SK-N-SH (cell line): Measurements from ENCODE around the gene HPS6. TPM values are rescaled to one million over a fixed set of nuclear protein-coding genes. Genes with fewer than 3 reads are reported as not detected.

Experiments
- CTCF ChIA-PET: fragments of 300-600, 350-600 bp; formaldehyde crosslinking; extraction: SDS; loops from one replicate; lab custom pipeline; 2021; lab: Yijun Ruan, JAX
- POLR2A ChIA-PET: fragments of 350-600 bp; sonication (Branson Sonifier 250); formaldehyde crosslinking; extraction: SDS; loops from one replicate; lab custom pipeline; 2020; ENCODE audit warnings: antibody characterized with exemption, inconsistent platforms; lab: Yijun Ruan, JAX
- DNase-seq: peaks from one replicate; pipeline ENCODE4 v3.0.0; 2012
- H2AFZ ChIP-seq: fragments of 200-600 bp; sonication (generic); 2 replicates; pipeline ENCODE4 v1.8.1; 2016; ENCODE audit warnings: antibody characterized with exemption, mild to moderate bottlenecking, low read depth
- H3F3A ChIP-seq: fragments of 200-600 bp; sonication (generic); replicated peaks from 2 replicates; pipeline ENCODE3; 2016; ENCODE audit warnings: antibody characterized with exemption, mild to moderate bottlenecking; ENCODE audit not compliant: insufficient read depth
- H3K27ac ChIP-seq, 2 experiments: fragments of 200-500 bp in 1 of 2; fragments of 200-600 bp in 1 of 2; sonication (Bioruptor generic) in 1 of 2; sonication (generic), shearing (Covaris generic) in 1 of 2; 2 replicates each; pipeline versions ENCODE4 v1.5.1 to v1.6.1; 2014 to 2016; ENCODE audit warnings: low read depth in 2 of 2, inconsistent platforms in 1 of 2, low read length in 1 of 2, mild to moderate bottlenecking in 1 of 2, mixed read lengths in 1 of 2
- H3K27me3 ChIP-seq: fragments of 200-600 bp; sonication (generic), shearing (Covaris generic); 2 replicates; pipeline ENCODE4 v1.6.1; 2016; ENCODE audit warnings: mixed run types; ENCODE audit not compliant: insufficient read depth
- H3K36me3 ChIP-seq, 2 experiments: fragments of 200-500 bp in 1 of 2; fragments of 200-600 bp in 1 of 2; sonication (Bioruptor generic) in 1 of 2; sonication (generic) in 1 of 2; replicated peaks in 1 of 2; 2 replicates each; pipeline versions ENCODE3 to v1.5.1; 2014 to 2016; ENCODE audit warnings: low read length in 1 of 2, mild to moderate bottlenecking in 1 of 2; ENCODE audit not compliant: insufficient read depth in 2 of 2, control insufficient read depth in 1 of 2
- H3K4me1 ChIP-seq, 2 experiments: fragments of 200-500 bp in 1 of 2; fragments of 200-600 bp in 1 of 2; sonication (Bioruptor generic) in 1 of 2; sonication (generic), shearing (Covaris generic) in 1 of 2; 2 replicates each; pipeline versions ENCODE4 v1.5.1 to v1.6.1; 2014 to 2016; ENCODE audit warnings: low read depth in 1 of 2, low read length in 1 of 2, mixed run types in 1 of 2; ENCODE audit not compliant: insufficient read depth in 2 of 2, control insufficient read depth in 1 of 2
- H3K4me2 ChIP-seq: fragments of 200-600 bp; sonication (generic), shearing (Covaris generic); 2 replicates; pipeline ENCODE4 v1.6.1; 2017; ENCODE audit warnings: mixed run types
- H3K4me3 ChIP-seq, 2 experiments: fragments of 200-500 bp in 1 of 2; fragments of 200-600 bp in 1 of 2; sonication (Bioruptor generic) in 1 of 2; sonication (generic), shearing (Covaris generic) in 1 of 2; 2 replicates each; pipeline versions ENCODE4 v1.5.1 to v1.8.1; 2014 to 2016; ENCODE audit warnings: low read depth in 2 of 2, inconsistent platforms in 1 of 2, low read length in 1 of 2, mild to moderate bottlenecking in 1 of 2, mixed read lengths in 1 of 2, moderate library complexity in 1 of 2
- H3K79me2 ChIP-seq: fragments of 200-600 bp; sonication (generic); 2 replicates; pipeline ENCODE4 v1.8.1; 2017; ENCODE audit warnings: mild to moderate bottlenecking; ENCODE audit not compliant: insufficient read depth
- H3K9ac ChIP-seq: fragments of 200-600 bp; sonication (generic); 2 replicates; pipeline ENCODE4 v1.6.1; 2017; ENCODE audit warnings: mixed run types
- H3K9me2 ChIP-seq: fragments of 200-600 bp; sonication (generic); 2 replicates; pipeline ENCODE4 v1.6.1; 2017; ENCODE audit warnings: mixed run types
- H3K9me3 ChIP-seq: fragments of 200-600 bp; sonication (generic); 2 replicates; pipeline ENCODE4 v1.6.1; 2017; ENCODE audit warnings: mixed run types, mild to moderate bottlenecking, moderate library complexity
- H4K20me1 ChIP-seq: fragments of 200-600 bp; sonication (generic); 2 replicates; pipeline ENCODE4 v1.6.1; 2017; ENCODE audit warnings: mild to moderate bottlenecking, mixed run types; ENCODE audit not compliant: insufficient read depth
- EZH2phosphoT487 ChIP-seq: fragments of 200-600 bp; sonication (generic); IDR thresholded peaks from 2 replicates; pipeline ENCODE4 v1.6.1; 2017; ENCODE audit warnings: low read depth, mixed run types, mild to moderate bottlenecking, antibody characterized with exemption, moderate library complexity, borderline replicate concordance
- FOXJ3 ChIP-seq: sonication (generic); formaldehyde crosslinking; IDR thresholded peaks from 2 replicates; pipeline ENCODE4 v1.5.1; 2020; ENCODE audit warnings: mild to moderate bottlenecking, missing genetic modification reagents
- JUND ChIP-seq: IDR thresholded peaks from 2 replicates; pipeline ENCODE4 v1.4.0; 2012
- NFIC ChIP-seq: IDR thresholded peaks from 2 replicates; pipeline ENCODE4 v1.4.0; 2012; ENCODE audit warnings: borderline replicate concordance
- RCOR1 ChIP-seq: fragments of 150-350 bp; IDR thresholded peaks from 2 replicates; pipeline ENCODE4 v1.6.1; 2017; ENCODE audit warnings: antibody characterized with exemption, low read length
- RFX5 ChIP-seq: IDR thresholded peaks from 2 replicates; pipeline ENCODE4 v1.6.1; 2012; ENCODE audit warnings: mild to moderate bottlenecking, improper control_type of control experiment, low read length
- TAF1 ChIP-seq: IDR thresholded peaks from 2 replicates; pipeline ENCODE4 v1.6.1; 2012; ENCODE audit warnings: low read depth, mild to moderate bottlenecking, low read length, moderate library complexity, borderline replicate concordance
- YY1 ChIP-seq: IDR thresholded peaks from 2 replicates; pipeline ENCODE4 v1.4.0; 2012; ENCODE audit warnings: low read depth, mild to moderate bottlenecking
- WGBS: methylation state at CpG from one replicate; pipeline ENCODE4 v1.1.6; 2017; ENCODE audit warnings: low lambda C conversion rate; 5-methylcytosine and 5-hydroxymethylcytosine counted together
- polyA plus RNA-seq, 3 experiments: library from polyadenylated mRNA; depleted of rRNA; stranded (reverse); fragments of >200 nt; gene quantifications; 2 replicates each; pipeline ENCODE4 v1.2.3, GENCODE V29; 2012
- TF ChIP-seq, protein P1 (sequence below): fragments of 200-600 bp; sonication (generic); IDR thresholded peaks from 2 replicates; pipeline ENCODE4 v1.6.1; 2017; ENCODE audit warnings: antibody characterized with exemption, mild to moderate bottlenecking, moderate library complexity
- TF ChIP-seq, protein P2 (sequence below): IDR thresholded peaks from 2 replicates; pipeline ENCODE4 v1.4.0; 2012; ENCODE audit warnings: low read depth, borderline replicate concordance

Gene HPS6
- polyA plus RNA-seq, 1 of the 3 experiments (the other 2 are of a cell fraction), result 7.8 TPM

DNA sequence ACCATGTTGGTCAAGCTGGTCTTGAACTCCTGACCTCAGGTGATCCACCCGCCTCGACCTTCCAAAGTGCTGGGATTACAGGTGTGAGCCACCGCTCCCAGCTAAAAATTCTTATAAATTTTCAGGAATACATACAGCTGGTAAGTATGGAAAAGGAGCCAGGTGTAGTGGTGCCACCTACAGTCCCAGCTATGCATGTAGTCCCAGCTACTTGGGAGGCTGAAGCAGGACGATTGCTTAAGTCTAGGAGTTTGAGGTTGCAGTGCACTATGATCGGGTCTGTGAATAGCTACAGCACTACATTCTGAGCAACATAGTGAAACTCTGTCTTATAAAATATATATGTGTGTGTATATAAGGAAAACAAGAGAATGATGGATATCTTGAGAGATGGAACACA lies 36.0 kb downstream of the HPS6 start:
- Histone ChIP-seq H4K20me1 (no peaks in the 10 kb centered on the region), H3K4me1 (no peaks in the 10 kb centered on the region), H3K27me3 (no peaks in the 10 kb centered on the region), H3K27ac (no peak overlapping the region), H3K79me2 (no peaks in the 10 kb centered on the region), H3K36me3 (peaks cover 4 to 10% of the 10 kb centered on the region in 2 experiments), H3K4me3 (no peak overlapping the region), H2AFZ (no peak overlapping the region), H3F3A (peaks cover 10% of the 10 kb centered on the region), H3K4me2 (no peak overlapping the region), H3K9me3 (no peaks in the 10 kb centered on the region), H3K9ac (no peak overlapping the region), H3K9me2 (no peaks in the 10 kb centered on the region)
- TF ChIP-seq TAF1, result no peak
- TF ChIP-seq, protein P1, sequence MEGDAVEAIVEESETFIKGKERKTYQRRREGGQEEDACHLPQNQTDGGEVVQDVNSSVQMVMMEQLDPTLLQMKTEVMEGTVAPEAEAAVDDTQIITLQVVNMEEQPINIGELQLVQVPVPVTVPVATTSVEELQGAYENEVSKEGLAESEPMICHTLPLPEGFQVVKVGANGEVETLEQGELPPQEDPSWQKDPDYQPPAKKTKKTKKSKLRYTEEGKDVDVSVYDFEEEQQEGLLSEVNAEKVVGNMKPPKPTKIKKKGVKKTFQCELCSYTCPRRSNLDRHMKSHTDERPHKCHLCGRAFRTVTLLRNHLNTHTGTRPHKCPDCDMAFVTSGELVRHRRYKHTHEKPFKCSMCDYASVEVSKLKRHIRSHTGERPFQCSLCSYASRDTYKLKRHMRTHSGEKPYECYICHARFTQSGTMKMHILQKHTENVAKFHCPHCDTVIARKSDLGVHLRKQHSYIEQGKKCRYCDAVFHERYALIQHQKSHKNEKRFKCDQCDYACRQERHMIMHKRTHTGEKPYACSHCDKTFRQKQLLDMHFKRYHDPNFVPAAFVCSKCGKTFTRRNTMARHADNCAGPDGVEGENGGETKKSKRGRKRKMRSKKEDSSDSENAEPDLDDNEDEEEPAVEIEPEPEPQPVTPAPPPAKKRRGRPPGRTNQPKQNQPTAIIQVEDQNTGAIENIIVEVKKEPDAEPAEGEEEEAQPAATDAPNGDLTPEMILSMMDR, result no peak
- TF ChIP-seq EZH2phosphoT487, result no peak
- TF ChIP-seq, protein P2, sequence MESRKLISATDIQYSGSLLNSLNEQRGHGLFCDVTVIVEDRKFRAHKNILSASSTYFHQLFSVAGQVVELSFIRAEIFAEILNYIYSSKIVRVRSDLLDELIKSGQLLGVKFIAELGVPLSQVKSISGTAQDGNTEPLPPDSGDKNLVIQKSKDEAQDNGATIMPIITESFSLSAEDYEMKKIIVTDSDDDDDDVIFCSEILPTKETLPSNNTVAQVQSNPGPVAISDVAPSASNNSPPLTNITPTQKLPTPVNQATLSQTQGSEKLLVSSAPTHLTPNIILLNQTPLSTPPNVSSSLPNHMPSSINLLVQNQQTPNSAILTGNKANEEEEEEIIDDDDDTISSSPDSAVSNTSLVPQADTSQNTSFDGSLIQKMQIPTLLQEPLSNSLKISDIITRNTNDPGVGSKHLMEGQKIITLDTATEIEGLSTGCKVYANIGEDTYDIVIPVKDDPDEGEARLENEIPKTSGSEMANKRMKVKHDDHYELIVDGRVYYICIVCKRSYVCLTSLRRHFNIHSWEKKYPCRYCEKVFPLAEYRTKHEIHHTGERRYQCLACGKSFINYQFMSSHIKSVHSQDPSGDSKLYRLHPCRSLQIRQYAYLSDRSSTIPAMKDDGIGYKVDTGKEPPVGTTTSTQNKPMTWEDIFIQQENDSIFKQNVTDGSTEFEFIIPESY, result no peak
- TF ChIP-seq RCOR1, result no peak
- no peak for TF ChIP-seq RFX5
- no peak for TF ChIP-seq JUND
- TF ChIP-seq NFIC, result no peak
- POLR2A ChIA-PET, result interaction anchor here (1.3 kb wide), 1 partner anchor 12 kb away, joined by 4 read pairs; no protein-coding TSS in a partner anchor
- WGBS, result 89% methylated on average over 5 of the region's 5 CpGs
- CTCF ChIA-PET, result interaction anchor here (0.9 to 5.2 kb wide), 3 partner anchors 11 to 30 kb away, joined by 4 to 38 read pairs (median 12); no protein-coding TSS in a partner anchor
- no peak for DNase-seq

DNA sequence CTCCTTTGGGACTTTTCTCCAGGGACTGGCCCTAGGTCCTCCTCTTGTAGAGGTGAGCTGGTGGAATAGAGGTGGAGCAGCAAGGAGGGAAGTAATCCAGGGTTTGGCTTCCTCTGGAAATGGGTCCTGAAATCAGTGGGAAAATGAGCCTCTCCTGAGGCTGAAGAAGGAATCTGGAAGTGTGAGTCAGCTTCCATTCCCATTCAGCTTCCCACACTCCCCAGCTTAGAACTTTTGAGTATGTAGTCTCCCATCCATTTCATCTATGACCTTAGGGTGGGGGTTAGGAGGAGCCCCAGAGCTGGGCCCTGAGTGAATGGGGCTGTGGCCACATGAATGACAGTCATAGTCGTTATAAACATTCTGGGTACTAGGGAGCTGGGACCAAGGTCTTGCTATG lies 37.3 kb downstream of the HPS6 start:
- CTCF ChIA-PET, result interaction anchor here (2.7 to 5.2 kb wide), 2 partner anchors 10 to 29 kb away, joined by 12 to 38 read pairs; no protein-coding TSS in a partner anchor
- Histone ChIP-seq H2AFZ (no peak overlapping the region), H3K9ac (no peak overlapping the region), H3F3A (peaks cover 10% of the 10 kb centered on the region), H3K9me2 (no peaks in the 10 kb centered on the region), H3K4me2 (no peak overlapping the region), H3K79me2 (no peaks in the 10 kb centered on the region), H3K27ac (no peak overlapping the region), H3K4me3 (no peak overlapping the region), H4K20me1 (no peaks in the 10 kb centered on the region), H3K9me3 (no peaks in the 10 kb centered on the region), H3K4me1 (no peaks in the 10 kb centered on the region), H3K27me3 (no peaks in the 10 kb centered on the region), H3K36me3 (peaks cover 16 to 17% of the 10 kb centered on the region in 2 experiments)
- TF ChIP-seq FOXJ3 (CRISPR knock-in tag) (no peak), YY1 (no peak)
- DNase-seq, result no peak
- POLR2A ChIA-PET, result interaction anchor here (0.6 kb wide), 1 partner anchor 83 kb away, joined by 3 read pairs; no protein-coding TSS in a partner anchor
- 100% methylated on average over 1 of the region's 1 CpG for WGBS
